Right lobe of liver (tissue), 4 donors: ENCODE measurements around the gene ATF7.

Experiments
- POLR2A ChIP-seq: fragments of 450-650 bp; IDR thresholded peaks from one replicate; pipeline ENCODE4 v1.6.1; 2017; ENCODE audit warnings: antibody characterized with exemption, mild to moderate bottlenecking
- TF ChIP-seq, protein P1 (sequence below), 4 donors: fragments of 200-600 bp in 3 of 4; fragments of 450-650 bp in 1 of 4; IDR thresholded peaks; one replicate each; pipeline versions ENCODE4 v1.5.1 to v1.8.0; 2016 to 2022; ENCODE audit warnings: antibody characterized with exemption in 4 of 4, mild to moderate bottlenecking in 2 of 4
- donor health status: DM: no; HTN: no; CAD: no.
- donor health status: DM: no; HTN: no; CAD: no.
- donor health status: DM: no; HTN: yes; CAD: no.

DNA sequence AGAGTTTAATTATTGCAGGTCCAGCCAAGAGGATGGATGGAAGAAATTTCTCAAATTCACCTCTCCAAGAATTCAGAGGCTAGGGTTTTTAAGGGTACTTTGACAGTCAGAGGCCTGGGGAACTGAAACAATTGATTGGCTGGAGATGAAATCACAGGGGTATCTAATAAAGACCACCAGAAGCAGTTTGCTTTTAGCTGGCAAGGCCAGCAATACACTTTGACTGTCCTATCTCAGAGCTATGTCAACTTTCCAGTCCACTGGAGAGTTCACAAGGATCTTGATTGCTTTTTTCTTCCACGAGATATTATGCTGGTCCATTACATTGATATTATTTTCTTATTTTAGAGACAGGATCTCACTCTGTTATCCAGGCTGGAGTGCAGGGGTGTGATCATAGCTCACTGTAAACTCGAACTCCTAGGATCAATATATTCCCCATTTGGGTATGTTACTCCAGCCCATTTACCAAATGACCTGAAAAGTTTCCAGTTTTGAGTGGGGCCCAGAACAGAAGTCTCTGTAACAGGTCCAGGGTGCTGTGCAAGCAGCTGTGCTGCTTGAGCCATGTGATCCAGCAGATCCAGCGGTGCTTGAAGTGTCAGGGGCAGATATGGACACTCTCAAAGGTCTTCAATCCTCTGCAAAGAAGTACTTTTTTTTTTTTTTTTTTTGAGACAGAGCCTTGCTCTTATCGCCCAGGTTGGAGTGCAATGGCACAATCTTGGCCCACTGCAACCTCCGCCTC is 17.2 kb upstream of the ATF7 start:
- TF ChIP-seq, protein P1, sequence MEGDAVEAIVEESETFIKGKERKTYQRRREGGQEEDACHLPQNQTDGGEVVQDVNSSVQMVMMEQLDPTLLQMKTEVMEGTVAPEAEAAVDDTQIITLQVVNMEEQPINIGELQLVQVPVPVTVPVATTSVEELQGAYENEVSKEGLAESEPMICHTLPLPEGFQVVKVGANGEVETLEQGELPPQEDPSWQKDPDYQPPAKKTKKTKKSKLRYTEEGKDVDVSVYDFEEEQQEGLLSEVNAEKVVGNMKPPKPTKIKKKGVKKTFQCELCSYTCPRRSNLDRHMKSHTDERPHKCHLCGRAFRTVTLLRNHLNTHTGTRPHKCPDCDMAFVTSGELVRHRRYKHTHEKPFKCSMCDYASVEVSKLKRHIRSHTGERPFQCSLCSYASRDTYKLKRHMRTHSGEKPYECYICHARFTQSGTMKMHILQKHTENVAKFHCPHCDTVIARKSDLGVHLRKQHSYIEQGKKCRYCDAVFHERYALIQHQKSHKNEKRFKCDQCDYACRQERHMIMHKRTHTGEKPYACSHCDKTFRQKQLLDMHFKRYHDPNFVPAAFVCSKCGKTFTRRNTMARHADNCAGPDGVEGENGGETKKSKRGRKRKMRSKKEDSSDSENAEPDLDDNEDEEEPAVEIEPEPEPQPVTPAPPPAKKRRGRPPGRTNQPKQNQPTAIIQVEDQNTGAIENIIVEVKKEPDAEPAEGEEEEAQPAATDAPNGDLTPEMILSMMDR (IDR thresholded peaks at IDR 0.05), result no peak
- no peak for TF ChIP-seq POLR2A
